Activated T-helper 2 cell treated with anti-CD3 and anti-CD28 coated beads, Interferon-gamma antibody, Interleukin-2, Interleukin-4, amounts not matched to agents 10 μg/mL and 5 μg/mL and 100 μg/mL, durations not matched to agents 14 hours and 24 hours and 36 hours (primary cell): ENCODE data around the gene EPO. TPM values are rescaled to one million over a fixed set of nuclear protein-coding genes. Genes with fewer than 3 reads are reported as not detected.
"Not testable (repeated sequence)": the region's sequence is repeated elsewhere in the genome, so short reads cannot be mapped to it uniquely, and the experiment has no call there.

Experiments
- DNase-seq: peaks from one replicate; pipeline ENCODE4 v3.0.0; 2021; ENCODE audit warnings: low spot score
- H3K27ac Mint-ChIP-seq: one replicate; pipeline ENCODE4 v1.8.0; 2021; ENCODE audit warnings: mixed read lengths
- H3K27me3 Mint-ChIP-seq: one replicate; pipeline ENCODE4 v1.8.0; 2021; ENCODE audit warnings: low read depth, mixed read lengths
- H3K36me3 Mint-ChIP-seq: one replicate; pipeline ENCODE4 v1.8.0; 2021; ENCODE audit warnings: low read depth, mixed read lengths
- H3K4me1 Mint-ChIP-seq: one replicate; pipeline ENCODE4 v1.8.0; 2021; ENCODE audit warnings: low read depth, mixed read lengths
- H3K4me3 Mint-ChIP-seq: one replicate; pipeline ENCODE4 v1.8.0; 2021; ENCODE audit warnings: low read depth, mild to moderate bottlenecking, moderate library complexity, mixed read lengths
- H3K9me3 Mint-ChIP-seq: one replicate; pipeline ENCODE4 v1.8.0; 2021; ENCODE audit warnings: mixed read lengths
- intact Hi-C: fragments of 100-400 bp; cut with micrococcal nuclease; formaldehyde crosslinking; loops from one replicate; pipeline ENCODE4 v1.15.1; 2023
- total RNA-seq: library from RNA; stranded (reverse); gene quantifications from 2 replicates; pipeline ENCODE4 v1.2.3, GENCODE V29; 2022

Gene EPO
- total RNA-seq, 1 donor from 2014 or later, result not detected

DNA sequence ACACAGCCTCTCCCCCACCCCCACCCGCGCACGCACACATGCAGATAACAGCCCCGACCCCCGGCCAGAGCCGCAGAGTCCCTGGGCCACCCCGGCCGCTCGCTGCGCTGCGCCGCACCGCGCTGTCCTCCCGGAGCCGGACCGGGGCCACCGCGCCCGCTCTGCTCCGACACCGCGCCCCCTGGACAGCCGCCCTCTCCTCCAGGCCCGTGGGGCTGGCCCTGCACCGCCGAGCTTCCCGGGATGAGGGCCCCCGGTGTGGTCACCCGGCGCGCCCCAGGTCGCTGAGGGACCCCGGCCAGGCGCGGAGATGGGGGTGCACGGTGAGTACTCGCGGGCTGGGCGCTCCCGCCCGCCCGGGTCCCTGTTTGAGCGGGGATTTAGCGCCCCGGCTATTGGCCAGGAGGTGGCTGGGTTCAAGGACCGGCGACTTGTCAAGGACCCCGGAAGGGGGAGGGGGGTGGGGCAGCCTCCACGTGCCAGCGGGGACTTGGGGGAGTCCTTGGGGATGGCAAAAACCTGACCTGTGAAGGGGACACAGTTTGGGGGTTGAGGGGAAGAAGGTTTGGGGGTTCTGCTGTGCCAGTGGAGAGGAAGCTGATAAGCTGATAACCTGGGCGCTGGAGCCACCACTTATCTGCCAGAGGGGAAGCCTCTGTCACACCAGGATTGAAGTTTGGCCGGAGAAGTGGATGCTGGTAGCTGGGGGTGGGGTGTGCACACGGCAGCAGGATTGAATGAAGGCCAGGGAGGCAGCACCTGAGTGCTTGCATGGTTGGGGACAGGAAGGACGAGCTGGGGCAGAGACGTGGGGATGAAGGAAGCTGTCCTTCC lies 620 bp downstream of the EPO start:
- DNase-seq, result no peak
- H3K4me3 Mint-ChIP-seq, result no peak overlapping the region

DNA sequence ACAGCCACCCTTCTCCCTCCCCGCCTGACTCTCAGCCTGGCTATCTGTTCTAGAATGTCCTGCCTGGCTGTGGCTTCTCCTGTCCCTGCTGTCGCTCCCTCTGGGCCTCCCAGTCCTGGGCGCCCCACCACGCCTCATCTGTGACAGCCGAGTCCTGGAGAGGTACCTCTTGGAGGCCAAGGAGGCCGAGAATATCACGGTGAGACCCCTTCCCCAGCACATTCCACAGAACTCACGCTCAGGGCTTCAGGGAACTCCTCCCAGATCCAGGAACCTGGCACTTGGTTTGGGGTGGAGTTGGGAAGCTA lies 1.2 kb downstream of the EPO start:
- DNase-seq, result no peak
- intact Hi-C loops, result no loop called here
- Mint-ChIP-seq H3K27me3 (peaks cover 44% of the 10 kb centered on the region), H3K4me1 (peaks cover 3% of the 10 kb centered on the region), H3K9me3 (peaks cover 5% of the 10 kb centered on the region), H3K36me3 (no peaks in the 10 kb centered on the region), H3K27ac (no peak overlapping the region), H3K4me3 (no peak overlapping the region)

More for the DNA sequence above, 620 bp downstream of the EPO start:
- Mint-ChIP-seq H3K9me3 (peaks cover 5% of the 10 kb centered on the region), H3K36me3 (no peaks in the 10 kb centered on the region), H3K27me3 (peaks cover 44% of the 10 kb centered on the region), H3K27ac (no peak overlapping the region), H3K4me1 (peaks cover 3% of the 10 kb centered on the region)
- intact Hi-C loops, result no loop called here

GRCh38 chr7:100722480-100723212 lies 2.4 kb downstream of the EPO start:
- Mint-ChIP-seq H3K4me1 (peaks cover 3% of the 10 kb centered on the region), H3K4me3 (no peak overlapping the region), H3K27me3 (peaks cover 44% of the 10 kb centered on the region), H3K36me3 (no peaks in the 10 kb centered on the region), H3K27ac (no peak overlapping the region), H3K9me3 (peaks cover 5% of the 10 kb centered on the region)
- no peak for DNase-seq
- intact Hi-C loops, result no loop called here

- no peak overlapping the region for H3K27ac Mint-ChIP-seq
- no peak overlapping the region for H3K4me3 Mint-ChIP-seq
- no peak for DNase-seq
- peaks cover 4% of the 10 kb centered on the region for H3K9me3 Mint-ChIP-seq
- peaks cover 37% of the 10 kb centered on the region for H3K27me3 Mint-ChIP-seq
- intact Hi-C loops, result no loop called here
- peaks cover 3% of the 10 kb centered on the region for H3K4me1 Mint-ChIP-seq
- H3K36me3 Mint-ChIP-seq, result no peaks in the 10 kb centered on the region
Observed at GRCh38 chr7:100723732-100724275, 3.5 kb downstream of the EPO start.

- H3K4me3 Mint-ChIP-seq, intact Hi-C loops, H3K9me3 Mint-ChIP-seq, DNase-seq, H3K27ac Mint-ChIP-seq, H3K36me3 Mint-ChIP-seq, H3K4me1 Mint-ChIP-seq: not testable (repeated sequence)
- H3K27me3 Mint-ChIP-seq, result peaks cover 32% of the 10 kb centered on the region
Observed at GRCh38 chr7:100724364-100724763, 4.1 kb downstream of the EPO start.

DNA sequence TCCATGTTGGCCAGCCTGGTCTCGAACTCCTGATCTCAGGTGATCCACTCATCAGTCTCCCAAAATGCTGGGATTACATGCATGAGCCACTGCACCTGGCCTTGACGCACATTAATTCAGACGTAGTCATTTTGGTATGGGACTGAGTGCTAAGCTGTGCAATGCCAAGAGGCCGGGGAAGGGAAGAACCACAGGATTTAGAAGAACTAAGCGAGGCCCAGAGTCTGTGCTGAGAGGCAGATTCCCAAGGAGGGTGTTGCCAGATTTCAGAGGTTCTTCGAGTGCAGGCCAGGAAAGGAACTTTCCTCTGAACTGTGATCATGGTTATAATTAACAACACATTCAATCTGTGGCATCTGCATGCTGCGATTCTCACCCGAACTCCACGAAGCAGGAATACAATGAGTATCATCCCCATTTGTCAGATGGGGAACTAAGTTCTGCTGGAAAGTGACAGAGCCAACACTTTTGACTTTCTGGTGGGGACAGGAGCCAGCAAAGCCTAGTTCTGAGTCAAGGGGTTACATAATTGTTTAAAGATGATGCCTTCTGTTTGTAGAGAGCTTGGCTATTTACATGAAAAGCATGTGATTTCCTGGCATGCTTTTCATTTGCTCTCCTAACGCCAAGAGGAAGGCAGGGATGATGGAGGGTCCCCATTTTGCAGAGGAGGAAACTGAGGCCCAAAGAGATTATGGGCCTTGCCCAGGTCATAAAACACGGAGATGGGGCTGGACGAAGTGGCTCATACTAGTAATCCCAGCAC lies 6.9 kb downstream of the EPO start:
- Mint-ChIP-seq H3K9me3 (no peaks in the 10 kb centered on the region), H3K4me3 (no peak overlapping the region), H3K4me1 (peaks cover 3% of the 10 kb centered on the region), H3K36me3 (no peaks in the 10 kb centered on the region), H3K27me3 (peaks cover 10% of the 10 kb centered on the region), H3K27ac (no peak overlapping the region)
- intact Hi-C loops, result no loop called here
- DNase-seq, result no peak

- no peak overlapping the region for H3K4me3 Mint-ChIP-seq
- intact Hi-C loops, result no loop called here
Observed at GRCh38 chr7:100728196-100728595, 7.9 kb downstream of the EPO start.

GRCh38 chr7:100730136-100730800 lies 10.0 kb downstream of the EPO start:
- Mint-ChIP-seq H3K27ac (no peak overlapping the region), H3K4me3 (no peak overlapping the region), H3K9me3 (no peaks in the 10 kb centered on the region), H3K36me3 (no peaks in the 10 kb centered on the region), H3K27me3 (peaks cover 4% of the 10 kb centered on the region), H3K4me1 (no peaks in the 10 kb centered on the region)
- DNase-seq, result no peak
- intact Hi-C loops, result no loop called here

More at GRCh38 chr7:100728196-100728595, 7.9 kb downstream of the EPO start:
- Mint-ChIP-seq H3K27ac (no peak overlapping the region), H3K9me3 (no peaks in the 10 kb centered on the region), H3K27me3 (peaks cover 3% of the 10 kb centered on the region), H3K4me1 (peaks cover 3% of the 10 kb centered on the region), H3K36me3 (no peaks in the 10 kb centered on the region)
- no peak for DNase-seq

GRCh38 chr7:100731937-100732636 lies 11.8 kb downstream of the EPO start:
- no peak for DNase-seq
- intact Hi-C loops, result no loop called here
- Mint-ChIP-seq H3K4me1 (no peaks in the 10 kb centered on the region), H3K4me3 (no peak overlapping the region), H3K27me3 (peaks cover 4% of the 10 kb centered on the region), H3K9me3 (no peaks in the 10 kb centered on the region), H3K27ac (no peak overlapping the region), H3K36me3 (no peaks in the 10 kb centered on the region)

GRCh38 chr7:100735730-100736129 lies 15.5 kb downstream of the EPO start:
- DNase-seq, result no peak
- H3K27ac Mint-ChIP-seq, result no peak overlapping the region
- H3K4me3 Mint-ChIP-seq, result no peak overlapping the region
- no peaks in the 10 kb centered on the region for H3K36me3 Mint-ChIP-seq
- H3K9me3 Mint-ChIP-seq, result no peaks in the 10 kb centered on the region
- H3K27me3 Mint-ChIP-seq, result peaks cover 4% of the 10 kb centered on the region
- intact Hi-C loops, result no loop called here
- no peaks in the 10 kb centered on the region for H3K4me1 Mint-ChIP-seq

DNA sequence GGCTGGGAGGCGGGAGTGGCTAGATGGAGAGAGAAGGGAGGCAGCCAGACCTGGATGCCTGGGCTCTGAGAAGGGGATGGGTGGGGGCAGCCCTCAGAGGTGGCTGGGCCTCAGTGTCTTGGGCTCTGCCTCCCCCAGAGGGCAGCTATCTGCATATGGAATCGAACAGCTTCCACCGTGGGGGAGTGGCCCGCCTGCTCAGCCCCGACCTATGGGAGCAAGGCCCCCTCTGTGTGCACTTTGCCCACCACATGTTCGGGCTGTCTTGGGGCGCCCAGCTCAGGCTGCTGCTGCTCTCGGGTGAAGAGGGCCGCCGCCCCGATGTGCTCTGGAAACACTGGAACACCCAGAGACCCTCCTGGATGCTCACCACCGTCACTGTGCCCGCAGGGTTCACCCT lies 16.4 kb downstream of the EPO start:
- no peak for DNase-seq
- H3K27me3 Mint-ChIP-seq, result peaks cover 4% of the 10 kb centered on the region
- H3K4me1 Mint-ChIP-seq, result no peaks in the 10 kb centered on the region
- H3K27ac Mint-ChIP-seq, result no peak overlapping the region
- no peaks in the 10 kb centered on the region for H3K36me3 Mint-ChIP-seq
- H3K4me3 Mint-ChIP-seq, result no peak overlapping the region
- no peaks in the 10 kb centered on the region for H3K9me3 Mint-ChIP-seq
- intact Hi-C loops, result no loop called here

GRCh38 chr7:100739934-100740333 lies 19.7 kb downstream of the EPO start:
- H3K27me3 Mint-ChIP-seq, result peaks cover 5% of the 10 kb centered on the region
- no peak overlapping the region for H3K27ac Mint-ChIP-seq
- DNase-seq, result no peak
- no peaks in the 10 kb centered on the region for H3K4me1 Mint-ChIP-seq
- H3K4me3 Mint-ChIP-seq, result no peak overlapping the region
- intact Hi-C loops, result no loop called here
- no peaks in the 10 kb centered on the region for H3K36me3 Mint-ChIP-seq
- no peaks in the 10 kb centered on the region for H3K9me3 Mint-ChIP-seq
